HepG2 (cell line): ENCODE data around the gene TTC23. TPM values are rescaled to one million over a fixed set of nuclear protein-coding genes. Genes with fewer than 3 reads are reported as not detected.

Source experiments
- ATAC-seq: fragments of 200-7000 bp; cut with Tn5 transposase; 3 replicates; pipeline ENCODE4 v1.9.1; 2020; ENCODE audit warnings: mild to moderate bottlenecking, moderate library complexity
- BruUV-seq: library from RNA; stranded (reverse); fragments of 400-500 nt; replicated peaks from 2 replicates; lab custom pipeline; 2021; lab: Mats Ljungman, UMichigan
- CTCF ChIA-PET: fragments of 300-600 bp; formaldehyde crosslinking; extraction: SDS; loops from one replicate; lab custom pipeline; 2021; ENCODE audit warnings: low total read pairs, inconsistent platforms, low intra/inter-chr PET ratio; lab: Yijun Ruan, JAX
- POLR2A ChIA-PET: fragments of 350-600 bp; sonication (Branson Sonifier 250); formaldehyde crosslinking; loops from one replicate; lab custom pipeline; 2020; ENCODE audit warnings: antibody characterized with exemption, inconsistent platforms; lab: Yijun Ruan, JAX
- DNase-seq: peaks from one replicate; pipeline ENCODE4 v3.0.0-alpha.2; 2015; ENCODE audit warnings: low spot score
- FAIRE-seq: peaks from 3 replicates; lab custom pipeline; 2011; peaks lifted over from hg19 to GRCh38; lab: Jason Lieb, UNC
- H2AFZ ChIP-seq: one replicate; pipeline ENCODE4 v1.6.1; 2011; ENCODE audit warnings: low read length, inconsistent platforms
- H3K27ac ChIP-seq: fragments of 300-600 bp; 3 replicates; pipeline ENCODE4 v1.8.0; 2011; ENCODE audit warnings: mixed run types, mild to moderate bottlenecking, mixed read lengths, low read length, inconsistent platforms; ENCODE audit not compliant: insufficient read depth; ENCODE audit errors: extremely low read length
- H3K27me3 ChIP-seq, 2 experiments: fragments of 200-600 bp in 1 of 2; 2 replicates in 1 of 2; 3 replicates in 1 of 2; pipeline versions ENCODE4 v1.6.0 to v1.8.0; 2011; ENCODE audit warnings: low read length in 2 of 2, mild to moderate bottlenecking in 2 of 2, moderate library complexity in 2 of 2, inconsistent platforms in 1 of 2; ENCODE audit not compliant: insufficient read depth in 2 of 2, control insufficient read depth in 1 of 2
- H3K36me3 ChIP-seq, 2 experiments: fragments of 200-600 bp in 1 of 2; replicated peaks in 1 of 2; 2 replicates in 1 of 2; 3 replicates in 1 of 2; pipeline versions ENCODE4 v1.5.1 to v1.8.0; 2011; ENCODE audit warnings: low read length in 2 of 2, inconsistent platforms in 1 of 2; ENCODE audit not compliant: insufficient read depth in 2 of 2, control insufficient read depth in 1 of 2
- H3K4me1 ChIP-seq: 2 replicates; pipeline ENCODE4 v1.5.1; 2012; ENCODE audit warnings: low read length, inconsistent platforms; ENCODE audit not compliant: insufficient read depth
- H3K4me2 ChIP-seq: 2 replicates; pipeline ENCODE4 v1.6.0; 2011; ENCODE audit warnings: low read depth, low read length, inconsistent platforms
- H3K4me3 ChIP-seq, 3 experiments: fragments of 200-600 bp in 1 of 3; sonication (generic), shearing (Covaris generic) in 1 of 3; replicated peaks in 1 of 3; 2 replicates each; pipeline ENCODE4 v1.5.1; 2011 to 2016; ENCODE audit warnings: low read length in 3 of 3, inconsistent platforms in 2 of 3, low read depth in 2 of 3, mild to moderate bottlenecking in 2 of 3, control low read depth in 1 of 3, mixed read lengths in 1 of 3; ENCODE audit not compliant: insufficient read depth in 1 of 3
- H3K79me2 ChIP-seq: one replicate; pipeline ENCODE4 v1.6.1; 2011; ENCODE audit warnings: low read length, inconsistent platforms; ENCODE audit not compliant: insufficient read depth
- H3K9ac ChIP-seq: 2 replicates; pipeline ENCODE4 v1.6.0; 2011; ENCODE audit warnings: mild to moderate bottlenecking, low read depth, low read length, inconsistent platforms; ENCODE audit not compliant: insufficient read depth
- H3K9me3 ChIP-seq: 2 replicates; pipeline ENCODE4 v1.5.1; 2012; ENCODE audit warnings: mild to moderate bottlenecking, low read length
- H4K20me1 ChIP-seq: 2 replicates; pipeline ENCODE4 v1.6.0; 2011; ENCODE audit warnings: inconsistent platforms, mild to moderate bottlenecking, low read length, moderate library complexity; ENCODE audit not compliant: insufficient read depth
- E2F5 ChIP-seq: sonication (generic); formaldehyde crosslinking; conservative IDR thresholded peaks from 2 replicates; pipeline ENCODE4 v1.4.0; 2020; ENCODE audit warnings: missing genetic modification reagents
- ELF1 ChIP-seq: sonication (generic); formaldehyde crosslinking; IDR thresholded peaks from 2 replicates; pipeline ENCODE4 v1.4.0; 2020; ENCODE audit warnings: missing genetic modification reagents
- MIER2 ChIP-seq: IDR thresholded peaks from 2 replicates; pipeline ENCODE4 v1.6.1; 2016; ENCODE audit warnings: missing biosample characterization, missing genetic modification reagents
- RBM22 ChIP-seq: fragments of 200-400 bp; formaldehyde crosslinking; optimal IDR thresholded peaks from 2 replicates; pipeline ENCODE3; 2017; ENCODE audit warnings: mild to moderate bottlenecking, low read length, moderate library complexity
- RERE ChIP-seq: IDR thresholded peaks from 2 replicates; pipeline ENCODE4 v1.6.1; 2016; ENCODE audit warnings: low read depth, missing genetic modification reagents, missing compliant biosample characterization
- RFX5 ChIP-seq: IDR thresholded peaks from 2 replicates; pipeline ENCODE4 v1.6.1; 2011; ENCODE audit warnings: low read depth, low read length, improper control_type of control experiment
- ZNF350 ChIP-seq: sonication (generic); formaldehyde crosslinking; IDR thresholded peaks from 2 replicates; pipeline ENCODE4 v1.4.0; 2020; ENCODE audit warnings: mild to moderate bottlenecking, low read depth, missing genetic modification reagents, borderline replicate concordance
- ZNF550 ChIP-seq: sonication (generic); formaldehyde crosslinking; IDR thresholded peaks from 2 replicates; pipeline ENCODE4 v1.4.0; 2020; ENCODE audit warnings: mild to moderate bottlenecking, missing genetic modification reagents, borderline replicate concordance
- ZNF562 ChIP-seq: sonication (generic); formaldehyde crosslinking; IDR thresholded peaks from 2 replicates; pipeline ENCODE4 v1.8.0; 2022; ENCODE audit warnings: missing genetic modification reagents, borderline replicate concordance
- ZNF644 ChIP-seq: IDR thresholded peaks from 2 replicates; pipeline ENCODE4 v1.6.1; 2016; ENCODE audit warnings: low read depth
- ZNF83 ChIP-seq: sonication (generic); formaldehyde crosslinking; IDR thresholded peaks from 2 replicates; pipeline ENCODE4 v1.4.0; 2020; ENCODE audit warnings: missing genetic modification reagents, mild to moderate bottlenecking, borderline replicate concordance
- WGBS: methylation state at CpG from one replicate; pipeline ENCODE4 v1.1.6; 2017; ENCODE audit warnings: low lambda C conversion rate; 5-methylcytosine and 5-hydroxymethylcytosine counted together
- in situ Hi-C: cut with HindIII; loops from 2 replicates; pipeline ENCODE4 v1.10.0; 2017; ENCODE audit warnings: low pct_unique_long_range_greater_than_20kb; ENCODE audit not compliant: extremely low pct_ligation_motif_present
- intact Hi-C: fragments of 100-400 bp; cut with micrococcal nuclease; formaldehyde crosslinking; loops from one replicate; pipeline ENCODE4 v1.10.0; 2022; ENCODE audit not compliant: unreplicated experiment
- polyA plus RNA-seq, 8 experiments: library from polyadenylated mRNA; depleted of rRNA in 3 of 8; stranded (reverse) in 7 of 8; unstranded in 1 of 8; fragments of >200 nt; fragmentation: Illumina TruSeq in 4 of 8; extraction: Trizol in 4 of 8; gene quantifications; 2 replicates each; pipeline versions ENCODE4 v1.2.1 to v1.2.3, GENCODE V29; 2011 to 2016; ENCODE audit warnings: low read depth in 4 of 8, missing spikeins in 1 of 8, mixed read lengths in 1 of 8; ENCODE audit not compliant: insufficient read depth in 1 of 8
- total RNA-seq, 5 experiments: library from RNA; depleted of rRNA; stranded (reverse); fragments of >200 nt; fragmentation: Illumina TruSeq; extraction: Trizol; gene quantifications; 2 replicates each; pipeline ENCODE4 v1.2.3, GENCODE V29; 2016; ENCODE audit warnings: low read depth in 1 of 5

TTC23 gene
- total and polyA plus RNA-seq, 2 of the 13 experiments (the other 11 are each of a cell fraction or from before 2014, with no cell fraction given): 1.6 to 11.7 TPM

GRCh38 chr15:99090011-99090699, 159.2 kb downstream of the TTC23 start:
- Histone ChIP-seq H3K4me2 (no peak overlapping the region), H3K79me2 (no peaks in the 10 kb centered on the region), H3K36me3 (no peaks in the 10 kb centered on the region)
- DNase-seq: no peak
- CTCF ChIA-PET: no interaction called here
- TF ChIP-seq ELF1 (CRISPR knock-in tag) (no peak), ZNF83 (CRISPR knock-in tag) (no peak), ZNF550 (CRISPR knock-in tag) (no peak), ZNF562 (CRISPR knock-in tag) (no peak)
- TF ChIP-seq, all 625 proteins: peak for 0
- in situ Hi-C loops (no loop called here), intact Hi-C loops (no loop called here)
- no peak for ATAC-seq
- Histone ChIP-seq H3K27ac (no peak overlapping the region), H4K20me1 (no peaks in the 10 kb centered on the region), H2AFZ (no peak overlapping the region), H3K4me1 (no peaks in the 10 kb centered on the region), H3K9me3 (no peaks in the 10 kb centered on the region), H3K4me3 (no peak overlapping the region), H3K27me3 (peaks cover 0 to 8% of the 10 kb centered on the region in 2 experiments; a peak in 3 of 5 replicates), H3K9ac (no peak overlapping the region)
- 45% methylated on average over 3 of the region's 3 CpGs for WGBS
- POLR2A ChIA-PET: no interaction called here
- BruUV-seq: no TSS peak
- FAIRE-seq: no peak

- no TSS peak for BruUV-seq
- no peak for TF ChIP-seq MIER2 (CRISPR knock-in tag)
- TF ChIP-seq ELF1 (CRISPR knock-in tag): no peak
- no peak for TF ChIP-seq E2F5 (CRISPR knock-in tag)
- no peak for TF ChIP-seq ZNF350 (CRISPR knock-in tag)
- no peak for TF ChIP-seq RBM22
- no peak for TF ChIP-seq ZNF644 (CRISPR knock-in tag)
- TF ChIP-seq RFX5: no peak
- TF ChIP-seq RERE (CRISPR knock-in tag): no peak
- in situ Hi-C loops (no loop called here), intact Hi-C loops (no loop called here)
- H3K79me2 ChIP-seq: no peaks in the 10 kb centered on the region
- ChIA-PET CTCF (no interaction called here), POLR2A (no interaction called here)
- H3K9me3 ChIP-seq: no peaks in the 10 kb centered on the region
- no peaks in the 10 kb centered on the region for H3K36me3 ChIP-seq
- 31% methylated on average over 7 of the region's 11 CpGs for WGBS
- H3K4me1 ChIP-seq: no peaks in the 10 kb centered on the region
- H3K4me2 ChIP-seq: no peak overlapping the region
- H3K4me3 ChIP-seq: no peak overlapping the region
- no peak overlapping the region for H2AFZ ChIP-seq
- H3K27ac ChIP-seq: no peak overlapping the region
- H3K9ac ChIP-seq: no peak overlapping the region
- FAIRE-seq (no peak), DNase-seq (no peak), ATAC-seq (no peak)
- H3K27me3 ChIP-seq: peaks cover 0 to 8% of the 10 kb centered on the region in 2 experiments; a peak in 2 of 5 replicates
- H4K20me1 ChIP-seq: no peaks in the 10 kb centered on the region
Observed at GRCh38 chr15:99087405-99087943, 161.9 kb downstream of the TTC23 start.
